Measurements from ENCODE around the gene GOLIM4.

The GOLIM4 gene

DNA sequence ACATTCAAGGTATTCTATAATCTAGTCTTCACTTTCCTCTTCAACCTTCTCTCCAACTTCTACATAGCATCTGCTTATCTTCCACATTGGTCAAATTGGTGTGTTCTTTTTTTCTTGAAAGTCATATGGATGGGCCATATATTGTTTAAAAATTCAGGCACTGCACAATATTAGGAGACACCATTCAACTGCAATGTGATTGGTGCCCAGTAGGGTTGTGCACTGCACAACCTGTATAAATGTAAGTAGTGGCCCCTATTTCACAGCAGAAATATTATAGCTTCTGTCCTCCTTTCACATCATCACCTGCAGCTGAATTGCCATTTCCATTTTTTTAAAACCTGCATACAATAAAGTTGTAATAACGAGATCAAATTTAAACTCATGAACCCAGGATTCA is 18.1 kb upstream of the GOLIM4 start:
- DNase-seq (ENCODE audit: low spot score), result no peak

DNA sequence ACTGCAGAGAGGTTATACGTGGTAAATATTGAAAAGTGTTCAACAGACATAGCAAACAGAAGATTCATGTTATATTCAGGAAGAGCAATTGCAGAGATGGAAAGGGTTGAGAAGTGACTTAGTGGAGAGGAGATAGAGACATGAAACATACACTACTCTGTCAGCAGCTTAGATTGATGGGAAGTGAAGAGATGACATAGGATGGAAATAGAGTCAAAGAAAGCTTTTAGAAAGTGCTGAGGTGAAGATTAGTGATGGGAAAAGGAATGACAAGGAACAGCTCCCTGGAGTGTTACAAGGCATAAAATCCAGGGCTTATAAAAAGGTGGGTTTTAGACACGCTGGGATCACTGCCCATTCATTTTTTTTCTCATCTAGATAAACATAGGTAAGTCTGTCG is 17.2 kb upstream of the GOLIM4 start:
- DNase-seq (ENCODE audit: low spot score), result no peak
- TF ChIP-seq, protein P1, sequence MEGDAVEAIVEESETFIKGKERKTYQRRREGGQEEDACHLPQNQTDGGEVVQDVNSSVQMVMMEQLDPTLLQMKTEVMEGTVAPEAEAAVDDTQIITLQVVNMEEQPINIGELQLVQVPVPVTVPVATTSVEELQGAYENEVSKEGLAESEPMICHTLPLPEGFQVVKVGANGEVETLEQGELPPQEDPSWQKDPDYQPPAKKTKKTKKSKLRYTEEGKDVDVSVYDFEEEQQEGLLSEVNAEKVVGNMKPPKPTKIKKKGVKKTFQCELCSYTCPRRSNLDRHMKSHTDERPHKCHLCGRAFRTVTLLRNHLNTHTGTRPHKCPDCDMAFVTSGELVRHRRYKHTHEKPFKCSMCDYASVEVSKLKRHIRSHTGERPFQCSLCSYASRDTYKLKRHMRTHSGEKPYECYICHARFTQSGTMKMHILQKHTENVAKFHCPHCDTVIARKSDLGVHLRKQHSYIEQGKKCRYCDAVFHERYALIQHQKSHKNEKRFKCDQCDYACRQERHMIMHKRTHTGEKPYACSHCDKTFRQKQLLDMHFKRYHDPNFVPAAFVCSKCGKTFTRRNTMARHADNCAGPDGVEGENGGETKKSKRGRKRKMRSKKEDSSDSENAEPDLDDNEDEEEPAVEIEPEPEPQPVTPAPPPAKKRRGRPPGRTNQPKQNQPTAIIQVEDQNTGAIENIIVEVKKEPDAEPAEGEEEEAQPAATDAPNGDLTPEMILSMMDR (IDR thresholded peaks at IDR 0.05; ENCODE audit: extremely low read depth, missing control alignments), result no peak

More for the DNA sequence above, 18.1 kb upstream of the GOLIM4 start:
- TF ChIP-seq, protein P1 (IDR thresholded peaks at IDR 0.05; ENCODE audit: extremely low read depth, missing control alignments), result no peak

DNA sequence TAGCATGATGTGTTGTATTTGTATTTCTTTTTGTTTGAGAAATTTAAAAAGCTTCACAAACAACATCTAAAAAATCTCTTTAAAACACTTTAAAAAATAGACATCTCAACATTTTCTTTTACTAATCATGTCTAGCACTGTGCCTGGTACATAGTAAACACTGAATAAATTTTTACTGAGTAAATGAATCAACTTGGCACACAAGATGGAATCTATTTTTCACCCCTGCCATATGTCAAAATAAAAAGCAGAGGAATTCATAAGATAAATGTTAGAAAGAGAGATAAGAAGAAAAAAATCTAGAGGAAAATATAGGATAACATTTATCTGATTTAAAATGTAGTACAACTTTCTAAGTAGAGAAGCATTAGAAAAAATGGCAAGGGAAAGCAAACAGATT is 8.6 kb upstream of the GOLIM4 start:
- DNase-seq (ENCODE audit: low spot score), result no peak
- TF ChIP-seq, protein P1 (IDR thresholded peaks at IDR 0.05; ENCODE audit: extremely low read depth, missing control alignments), result no peak

- no peak for DNase-seq (ENCODE audit: low spot score)
- TF ChIP-seq, protein P1 (IDR thresholded peaks at IDR 0.05; ENCODE audit: extremely low read depth, missing control alignments), result no peak
Observed at GRCh38 chr3:168102735-168103410, 7.1 kb upstream of the GOLIM4 start.

DNA sequence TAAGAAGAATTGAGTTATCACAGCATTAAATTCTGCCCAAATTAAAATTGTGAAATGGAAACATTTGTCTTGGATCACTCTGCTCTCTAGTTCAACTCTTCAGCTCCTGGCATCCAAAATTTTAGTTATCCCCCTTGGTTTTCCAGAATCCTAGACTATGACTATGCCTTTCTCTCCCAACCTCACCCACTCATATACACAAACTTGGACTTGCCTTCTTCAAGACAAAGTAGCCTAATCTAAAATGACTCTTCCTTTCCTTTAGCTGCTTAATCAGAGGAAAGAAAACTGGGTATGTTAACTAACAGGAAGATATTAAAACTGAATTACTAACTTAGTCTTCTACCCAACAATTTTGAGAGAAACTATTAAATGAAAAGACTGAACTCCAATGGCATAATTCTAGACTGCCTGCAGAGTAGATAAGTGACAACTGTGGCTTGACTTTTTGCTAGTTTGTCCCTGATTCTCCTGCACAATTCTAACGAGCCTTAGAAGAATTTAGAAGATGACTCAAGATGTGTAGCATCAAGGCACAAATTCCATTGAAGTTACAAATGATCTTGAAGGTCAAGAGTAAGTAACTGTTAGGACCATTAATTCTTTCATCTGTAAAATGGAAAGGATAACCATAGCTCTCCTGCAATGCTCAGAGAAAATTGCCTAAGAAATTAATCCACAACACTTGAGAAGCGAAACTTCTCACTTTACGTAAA is 5.2 kb upstream of the GOLIM4 start:
- DNase-seq (ENCODE audit: low spot score), result no peak

DNA sequence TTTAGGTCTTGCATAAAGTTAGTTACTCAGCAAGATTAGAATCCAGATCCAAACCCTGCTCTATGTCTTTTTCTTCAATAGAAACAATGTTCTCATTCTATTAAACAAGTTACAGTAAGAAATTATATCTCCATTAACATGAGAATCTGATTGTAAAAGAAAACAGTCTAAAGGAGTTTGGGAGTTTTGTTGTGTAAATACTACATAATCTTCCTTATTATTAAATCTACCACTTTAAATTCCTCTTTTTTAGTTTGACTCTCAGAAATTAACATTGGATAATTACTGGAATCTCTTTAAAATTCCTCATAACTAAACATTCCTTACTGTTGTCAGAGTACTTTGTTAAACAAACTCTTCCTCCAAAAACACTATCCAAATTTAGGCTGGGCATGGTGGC is 1.7 kb upstream of the GOLIM4 start:
- no peak for DNase-seq (ENCODE audit: low spot score)
- TF ChIP-seq, protein P1 (IDR thresholded peaks at IDR 0.05; ENCODE audit: extremely low read depth, missing control alignments), result no peak

More for the DNA sequence above, 5.2 kb upstream of the GOLIM4 start:
- TF ChIP-seq, protein P1 (IDR thresholded peaks at IDR 0.05; ENCODE audit: extremely low read depth, missing control alignments), result no peak

DNA sequence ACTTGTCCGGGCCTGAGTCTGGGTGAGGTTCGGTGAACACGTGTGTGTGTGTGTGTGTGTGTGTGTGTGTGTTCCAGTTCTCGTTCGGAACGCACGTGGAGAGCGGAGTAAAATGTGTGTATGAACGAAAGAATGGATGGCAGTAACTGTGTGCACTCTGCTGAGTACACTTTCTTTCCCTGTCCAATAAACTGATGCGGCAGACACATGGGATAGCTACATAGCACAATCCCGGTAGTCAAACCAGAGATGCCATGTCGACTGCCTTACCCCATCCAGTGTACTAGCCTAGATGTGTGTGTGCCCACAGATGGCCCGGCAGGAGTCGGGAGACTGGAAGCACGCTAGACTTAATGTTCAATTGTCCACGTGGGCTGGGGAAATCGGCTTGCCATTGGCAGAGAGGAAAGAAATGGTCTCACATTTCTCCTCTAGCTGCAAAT is 507 bp upstream of the GOLIM4 start:
- DNase-seq (ENCODE audit: low spot score), result peak; percentile 56

More for the DNA sequence above, 507 bp upstream of the GOLIM4 start:
- TF ChIP-seq, protein P1 (IDR thresholded peaks at IDR 0.05; ENCODE audit: extremely low read depth, missing control alignments), result no peak
